ENCODE measurements around the gene GH1. TPM values are rescaled to one million over a fixed set of nuclear protein-coding genes. Genes with fewer than 3 reads are reported as not detected.

GH1 gene
- total RNA-seq, 4 donors from 2014 or later: not detected

DNA sequence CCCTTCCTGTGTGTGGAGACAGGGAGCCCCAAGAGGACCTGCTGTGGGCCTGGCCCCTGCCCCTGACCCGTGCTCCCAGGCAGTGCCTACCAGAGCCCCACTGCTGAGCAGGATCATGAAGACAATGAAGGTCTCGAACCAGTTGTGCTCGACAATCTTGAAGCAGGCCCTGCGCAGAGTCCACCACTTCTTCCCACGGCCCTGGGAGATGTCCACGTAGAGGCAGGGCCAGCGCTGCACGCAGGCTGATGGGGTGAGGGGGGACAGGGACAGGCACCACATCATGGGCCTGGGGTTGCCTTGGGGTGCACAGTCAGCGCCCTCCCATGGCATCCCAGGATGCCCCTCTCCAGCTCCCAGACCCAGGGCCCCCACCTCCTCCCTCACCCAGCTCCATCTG, 29.9 kb upstream of the GH1 start:
- 84 to 85% methylated on average over 9 of the region's 9 CpGs for WGBS, 2 donors
- no peak for DNase-seq (ENCODE audit: low spot score in 2 of 2)
- Histone ChIP-seq H3K27ac (no peak overlapping the region), H3K9me3 (no peaks in the 10 kb centered on the region), H3K27me3 (peaks cover 0 to 16% of the 10 kb centered on the region in 2 donors), H3K4me3 (no peak overlapping the region), H3K36me3 (no peaks in the 10 kb centered on the region), H3K4me1 (no peaks in the 10 kb centered on the region)
- no peak for TF ChIP-seq POLR2A (IDR thresholded peaks at IDR 0.05)
- no peak for TF ChIP-seq EP300 (IDR thresholded peaks at IDR 0.05)
- TF ChIP-seq, protein P1, sequence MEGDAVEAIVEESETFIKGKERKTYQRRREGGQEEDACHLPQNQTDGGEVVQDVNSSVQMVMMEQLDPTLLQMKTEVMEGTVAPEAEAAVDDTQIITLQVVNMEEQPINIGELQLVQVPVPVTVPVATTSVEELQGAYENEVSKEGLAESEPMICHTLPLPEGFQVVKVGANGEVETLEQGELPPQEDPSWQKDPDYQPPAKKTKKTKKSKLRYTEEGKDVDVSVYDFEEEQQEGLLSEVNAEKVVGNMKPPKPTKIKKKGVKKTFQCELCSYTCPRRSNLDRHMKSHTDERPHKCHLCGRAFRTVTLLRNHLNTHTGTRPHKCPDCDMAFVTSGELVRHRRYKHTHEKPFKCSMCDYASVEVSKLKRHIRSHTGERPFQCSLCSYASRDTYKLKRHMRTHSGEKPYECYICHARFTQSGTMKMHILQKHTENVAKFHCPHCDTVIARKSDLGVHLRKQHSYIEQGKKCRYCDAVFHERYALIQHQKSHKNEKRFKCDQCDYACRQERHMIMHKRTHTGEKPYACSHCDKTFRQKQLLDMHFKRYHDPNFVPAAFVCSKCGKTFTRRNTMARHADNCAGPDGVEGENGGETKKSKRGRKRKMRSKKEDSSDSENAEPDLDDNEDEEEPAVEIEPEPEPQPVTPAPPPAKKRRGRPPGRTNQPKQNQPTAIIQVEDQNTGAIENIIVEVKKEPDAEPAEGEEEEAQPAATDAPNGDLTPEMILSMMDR (IDR thresholded peaks at IDR 0.05): no peak

GRCh38 chr17:63947711-63948330, 29.2 kb upstream of the GH1 start:
- Histone ChIP-seq H3K27me3 (peaks cover 0 to 16% of the 10 kb centered on the region in 2 donors), H3K36me3 (no peaks in the 10 kb centered on the region), H3K4me3 (no peak overlapping the region), H3K9me3 (no peaks in the 10 kb centered on the region), H3K4me1 (no peaks in the 10 kb centered on the region), H3K27ac (no peak overlapping the region)
- no peak for DNase-seq (ENCODE audit: low spot score in 2 of 2)
- 84 to 87% methylated on average over 13 to 18 of the region's 18 CpGs for WGBS, 2 donors
- TF ChIP-seq EP300 (IDR thresholded peaks at IDR 0.05) (no peak), POLR2A (IDR thresholded peaks at IDR 0.05) (no peak)
- TF ChIP-seq, protein P1 (IDR thresholded peaks at IDR 0.05): no peak

- Histone ChIP-seq H3K27ac (no peak overlapping the region), H3K36me3 (no peaks in the 10 kb centered on the region), H3K9me3 (no peaks in the 10 kb centered on the region), H3K27me3 (peaks cover 0 to 16% of the 10 kb centered on the region in 2 donors), H3K4me3 (no peak overlapping the region), H3K4me1 (no peaks in the 10 kb centered on the region)
- 36 to 49% methylated on average over 11 to 13 of the region's 20 CpGs for WGBS, 2 donors
- peak in 1 of 2 donors; percentile 36 for DNase-seq (ENCODE audit: low spot score in 2 of 2)
- TF ChIP-seq, protein P1 (IDR thresholded peaks at IDR 0.05): peak; percentile 62 to 72 (median 67)
- TF ChIP-seq POLR2A (IDR thresholded peaks at IDR 0.05): no peak
Measured at GRCh38 chr17:63946440-63947363, 28.1 kb upstream of the GH1 start.

GRCh38 chr17:63945784-63946439, 27.3 kb upstream of the GH1 start:
- Histone ChIP-seq H3K27ac (peak overlapping the region in 1 of 4 donors; percentile 56), H3K36me3 (no peaks in the 10 kb centered on the region), H3K27me3 (peaks cover 0 to 16% of the 10 kb centered on the region in 2 donors), H3K9me3 (no peaks in the 10 kb centered on the region), H3K4me3 (no peak overlapping the region), H3K4me1 (no peaks in the 10 kb centered on the region)
- no peak for DNase-seq (ENCODE audit: low spot score in 2 of 2)
- WGBS, 2 donors: 57 to 78% methylated on average over 5 to 6 of the region's 6 CpGs
- TF ChIP-seq, protein P1 (IDR thresholded peaks at IDR 0.05): no peak
- TF ChIP-seq POLR2A (IDR thresholded peaks at IDR 0.05) (no peak), EP300 (IDR thresholded peaks at IDR 0.05) (no peak)

Measured in tibial nerve (tissue), 4 donors.